ENCODE data around the gene SOCS4.

SOCS4 gene, protein sequence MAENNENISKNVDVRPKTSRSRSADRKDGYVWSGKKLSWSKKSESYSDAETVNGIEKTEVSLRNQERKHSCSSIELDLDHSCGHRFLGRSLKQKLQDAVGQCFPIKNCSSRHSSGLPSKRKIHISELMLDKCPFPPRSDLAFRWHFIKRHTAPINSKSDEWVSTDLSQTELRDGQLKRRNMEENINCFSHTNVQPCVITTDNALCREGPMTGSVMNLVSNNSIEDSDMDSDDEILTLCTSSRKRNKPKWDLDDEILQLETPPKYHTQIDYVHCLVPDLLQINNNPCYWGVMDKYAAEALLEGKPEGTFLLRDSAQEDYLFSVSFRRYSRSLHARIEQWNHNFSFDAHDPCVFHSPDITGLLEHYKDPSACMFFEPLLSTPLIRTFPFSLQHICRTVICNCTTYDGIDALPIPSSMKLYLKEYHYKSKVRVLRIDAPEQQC

DNA sequence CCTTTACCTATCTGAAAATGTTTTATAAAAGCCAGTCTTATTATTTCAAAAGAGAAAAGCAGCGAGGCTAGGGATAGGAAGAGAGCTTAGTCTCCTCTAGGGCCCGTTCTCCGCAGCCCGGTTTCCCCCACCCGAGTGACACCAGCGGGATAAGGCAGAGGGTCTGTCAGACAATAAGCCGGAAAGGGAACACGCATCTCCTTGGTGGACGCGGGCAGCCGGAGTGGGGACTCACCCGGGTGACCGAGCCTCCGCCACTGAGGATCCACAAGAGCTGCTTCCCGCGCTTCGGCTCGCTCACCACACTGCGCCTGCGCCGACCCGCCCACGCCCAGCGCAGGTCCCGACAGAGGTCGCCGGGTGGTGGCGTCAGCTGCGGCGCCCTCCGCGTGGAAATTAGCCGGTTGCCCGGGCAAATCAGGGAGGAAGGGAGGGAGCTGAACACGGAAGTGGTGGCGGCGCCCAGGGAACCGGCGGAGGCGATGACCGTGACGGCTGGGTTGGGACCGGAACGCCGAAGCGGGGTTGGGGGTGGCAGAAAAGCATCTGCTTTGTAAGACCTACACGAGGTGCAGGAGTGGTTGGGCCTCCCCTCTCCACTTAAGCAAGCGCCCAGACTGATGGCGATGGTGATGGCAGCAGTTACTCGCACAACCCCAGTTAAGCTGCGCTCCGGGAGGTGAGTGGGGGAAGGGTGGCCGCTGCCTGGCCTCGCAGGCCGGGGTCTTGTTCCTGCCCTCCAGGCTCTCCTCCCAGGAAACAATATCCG is at the start of gene SOCS4, which contains the start of gene WDHD1:
TSS of gene SOCS4 (plus strand) at position 444 of the 769 bp plus-strand sequence. CDS start 15,806 bp downstream, outside the sequence.
TSS of gene WDHD1 (minus strand) at position 307 of the 769 bp plus-strand sequence. CDS start 312 bp downstream, outside the sequence.
- peak; percentile 67 for DNase-seq (ENCODE audit: extremely low read depth, low read depth)
- no peak; the same call in 1 of the 2 replicates for TF ChIP-seq CTCF (IDR thresholded peaks at IDR 0.05; ENCODE audit: low read depth, low read length)

- no peak for TF ChIP-seq CTCF (IDR thresholded peaks at IDR 0.05; ENCODE audit: low read depth, low read length)
- DNase-seq (ENCODE audit: extremely low read depth, low read depth), result no peak
Measured at GRCh38 chr14:54979039-54979438, 48.0 kb upstream of the SOCS4 start.

- DNase-seq (ENCODE audit: extremely low read depth, low read depth), result no peak
- TF ChIP-seq CTCF (IDR thresholded peaks at IDR 0.05; ENCODE audit: low read depth, low read length), result peak; percentile 11; the same call in 1 of the 2 replicates
Measured at GRCh38 chr14:54981698-54982097, 45.3 kb upstream of the SOCS4 start.

- no peak for DNase-seq (ENCODE audit: extremely low read depth, low read depth)
- TF ChIP-seq CTCF (IDR thresholded peaks at IDR 0.05; ENCODE audit: low read depth, low read length), result no peak
Measured at GRCh38 chr14:54985156-54985555, 41.9 kb upstream of the SOCS4 start.

GRCh38 chr14:55000381-55000780 is 26.7 kb upstream of the SOCS4 start:
- no peak for DNase-seq (ENCODE audit: extremely low read depth, low read depth)
- no peak for TF ChIP-seq CTCF (IDR thresholded peaks at IDR 0.05; ENCODE audit: low read depth, low read length)

DNA sequence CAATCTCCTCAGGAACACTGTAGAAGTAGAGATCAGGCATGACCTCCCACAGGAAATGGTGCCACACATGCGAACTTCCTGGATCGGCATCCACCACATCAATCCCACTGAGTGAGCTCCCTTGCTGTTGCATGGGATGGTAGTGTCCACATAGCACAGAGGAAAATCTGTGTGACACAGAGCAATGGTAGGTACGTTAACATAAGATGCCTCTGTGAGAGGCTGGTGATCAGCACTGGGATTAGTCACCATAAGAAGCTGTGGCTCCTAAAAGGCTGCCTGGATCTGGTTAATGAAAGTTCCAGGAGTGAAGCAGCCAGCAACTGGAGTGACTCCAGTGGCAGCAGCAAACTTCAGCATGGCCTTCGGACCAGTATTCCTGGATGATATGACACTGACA is 22.0 kb upstream of the SOCS4 start:
- no peak for TF ChIP-seq CTCF (IDR thresholded peaks at IDR 0.05; ENCODE audit: low read depth, low read length)
- no peak for DNase-seq (ENCODE audit: extremely low read depth, low read depth)

DNA sequence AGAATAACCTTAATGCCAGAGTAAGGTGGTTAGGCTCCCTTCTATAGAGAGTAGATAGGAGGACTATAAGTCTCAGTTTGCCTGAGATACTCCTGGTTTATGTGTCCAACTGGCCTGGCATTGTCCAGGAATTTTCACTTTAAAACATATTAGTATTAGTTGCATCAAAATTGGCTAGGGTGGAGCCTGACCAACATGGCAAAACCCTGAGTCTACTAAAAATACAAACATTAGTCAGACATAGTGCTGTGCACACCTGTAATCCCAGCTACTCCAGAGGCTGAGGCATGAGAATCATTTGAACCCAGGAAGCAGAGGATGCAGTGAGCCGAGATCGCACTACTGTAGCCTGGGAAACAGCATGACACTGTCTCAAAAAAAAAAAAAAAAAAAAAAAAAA is 12.0 kb upstream of the SOCS4 start:
- no peak for DNase-seq (ENCODE audit: extremely low read depth, low read depth)
- no peak for TF ChIP-seq CTCF (IDR thresholded peaks at IDR 0.05; ENCODE audit: low read depth, low read length)
